MCF 10A (cell line): ENCODE results near the gene DLX5. TPM values are rescaled to one million over a fixed set of nuclear protein-coding genes. Genes with fewer than 3 reads are reported as not detected.

Experiments
- BruUV-seq: library from RNA; stranded (reverse); fragments of 400-500 nt; replicated peaks from 2 replicates; lab custom pipeline; 2021; lab: Mats Ljungman, UMichigan
- CTCF ChIA-PET: fragments of 300-600 bp; sonication (Branson Sonifier 250); formaldehyde crosslinking; extraction: SDS; loops from one replicate; lab custom pipeline; 2021; ENCODE audit warnings: antibody characterized with exemption, inconsistent platforms; lab: Yijun Ruan, JAX
- POLR2A ChIA-PET: fragments of 300-600, 350-650 bp; sonication (Branson Sonifier 250); formaldehyde crosslinking; extraction: SDS; loops from one replicate; lab custom pipeline; 2020; ENCODE audit warnings: antibody characterized with exemption, inconsistent platforms; lab: Yijun Ruan, JAX
- DNase-seq: peaks from one replicate; pipeline ENCODE4 v3.0.0-alpha.2; 2018; ENCODE audit not compliant: unreplicated experiment
- H3K27ac Mint-ChIP-seq: one replicate; pipeline ENCODE4 v1.8.0; 2022; ENCODE audit warnings: mild to moderate bottlenecking, low read depth, mixed read lengths; ENCODE audit not compliant: unreplicated experiment
- H3K27me3 Mint-ChIP-seq: one replicate; pipeline ENCODE4 v1.8.0; 2022; ENCODE audit warnings: mixed read lengths; ENCODE audit not compliant: insufficient read depth, unreplicated experiment
- H3K36me3 Mint-ChIP-seq: one replicate; pipeline ENCODE4 v1.8.0; 2022; ENCODE audit warnings: mild to moderate bottlenecking, moderate library complexity, mixed read lengths; ENCODE audit not compliant: insufficient read depth, unreplicated experiment
- H3K4me1 Mint-ChIP-seq: one replicate; pipeline ENCODE4 v1.8.0; 2022; ENCODE audit warnings: mixed read lengths; ENCODE audit not compliant: insufficient read depth, unreplicated experiment
- H3K4me3 Mint-ChIP-seq: one replicate; pipeline ENCODE4 v1.8.0; 2022; ENCODE audit warnings: mild to moderate bottlenecking, moderate library complexity, mixed read lengths; ENCODE audit not compliant: unreplicated experiment
- H3K9me3 Mint-ChIP-seq: one replicate; pipeline ENCODE4 v1.8.0; 2022; ENCODE audit warnings: mixed read lengths; ENCODE audit not compliant: unreplicated experiment
- intact Hi-C: fragments of 100-400 bp; cut with micrococcal nuclease; formaldehyde crosslinking; loops from 2 replicates; pipeline ENCODE4 v1.14.1; 2022
- total RNA-seq: library from RNA; stranded (reverse); gene quantifications from 2 replicates; pipeline ENCODE4 v1.2.3, GENCODE V29; 2022
- TF ChIP-seq, protein P1 (sequence below): fragments of 200-600 bp; IDR thresholded peaks from one replicate; pipeline ENCODE4 v1.8.0; 2022; ENCODE audit warnings: antibody characterized with exemption, mild to moderate bottlenecking; ENCODE audit not compliant: unreplicated experiment

DLX5 gene
- total RNA-seq, 1 experiment from 2014 or later, result not detected

DNA sequence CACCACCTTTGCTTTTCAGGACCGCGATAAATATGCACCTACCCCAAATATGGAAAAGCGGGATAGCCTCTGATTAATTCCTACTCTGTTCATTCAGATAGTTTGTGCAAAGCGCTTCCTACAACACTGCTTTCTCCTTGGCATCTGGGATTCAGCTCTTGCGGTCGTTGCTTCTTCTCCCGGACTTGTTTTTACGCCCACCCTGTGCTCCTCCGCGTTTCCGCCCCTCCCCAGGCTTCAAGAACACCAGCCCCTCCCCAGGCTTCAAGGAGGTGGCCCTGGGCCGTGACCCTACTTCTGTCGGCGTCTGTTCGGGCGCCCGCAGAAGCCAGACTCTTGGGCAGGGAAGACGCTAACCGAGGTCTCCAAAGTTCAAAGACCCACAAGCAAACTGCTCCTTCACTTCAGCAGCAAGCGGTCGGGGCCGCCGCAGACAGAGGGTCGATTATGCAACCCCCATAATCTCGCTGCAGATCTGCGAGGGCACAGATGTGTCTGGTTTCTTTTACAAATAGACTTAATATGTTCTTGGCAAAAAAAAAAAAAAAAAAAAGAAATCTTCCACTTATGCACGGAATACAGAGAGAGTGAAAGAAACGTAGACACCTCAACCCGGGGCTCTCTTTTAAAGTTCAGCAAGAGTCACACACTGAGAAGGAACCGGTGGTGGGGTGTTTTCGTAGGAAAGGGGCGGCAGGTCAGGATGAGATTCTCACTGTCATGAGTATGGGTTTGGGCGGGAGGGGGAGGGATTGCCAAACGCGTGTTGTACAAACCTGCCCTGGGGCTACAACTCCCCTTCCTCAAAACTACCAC is 1.9 kb downstream of the DLX5 start:
- ChIA-PET POLR2A (no interaction called here), CTCF (no interaction called here)
- intact Hi-C loops, result no loop called here
- TF ChIP-seq, protein P1, sequence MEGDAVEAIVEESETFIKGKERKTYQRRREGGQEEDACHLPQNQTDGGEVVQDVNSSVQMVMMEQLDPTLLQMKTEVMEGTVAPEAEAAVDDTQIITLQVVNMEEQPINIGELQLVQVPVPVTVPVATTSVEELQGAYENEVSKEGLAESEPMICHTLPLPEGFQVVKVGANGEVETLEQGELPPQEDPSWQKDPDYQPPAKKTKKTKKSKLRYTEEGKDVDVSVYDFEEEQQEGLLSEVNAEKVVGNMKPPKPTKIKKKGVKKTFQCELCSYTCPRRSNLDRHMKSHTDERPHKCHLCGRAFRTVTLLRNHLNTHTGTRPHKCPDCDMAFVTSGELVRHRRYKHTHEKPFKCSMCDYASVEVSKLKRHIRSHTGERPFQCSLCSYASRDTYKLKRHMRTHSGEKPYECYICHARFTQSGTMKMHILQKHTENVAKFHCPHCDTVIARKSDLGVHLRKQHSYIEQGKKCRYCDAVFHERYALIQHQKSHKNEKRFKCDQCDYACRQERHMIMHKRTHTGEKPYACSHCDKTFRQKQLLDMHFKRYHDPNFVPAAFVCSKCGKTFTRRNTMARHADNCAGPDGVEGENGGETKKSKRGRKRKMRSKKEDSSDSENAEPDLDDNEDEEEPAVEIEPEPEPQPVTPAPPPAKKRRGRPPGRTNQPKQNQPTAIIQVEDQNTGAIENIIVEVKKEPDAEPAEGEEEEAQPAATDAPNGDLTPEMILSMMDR, result no peak
- Mint-ChIP-seq H3K27ac (no peak overlapping the region), H3K4me1 (peaks cover 6% of the 10 kb centered on the region), H3K36me3 (no peaks in the 10 kb centered on the region), H3K9me3 (no peaks in the 10 kb centered on the region), H3K27me3 (peaks cover 80% of the 10 kb centered on the region), H3K4me3 (no peak overlapping the region)
- BruUV-seq, result no TSS peak
- DNase-seq, result no peak

DNA sequence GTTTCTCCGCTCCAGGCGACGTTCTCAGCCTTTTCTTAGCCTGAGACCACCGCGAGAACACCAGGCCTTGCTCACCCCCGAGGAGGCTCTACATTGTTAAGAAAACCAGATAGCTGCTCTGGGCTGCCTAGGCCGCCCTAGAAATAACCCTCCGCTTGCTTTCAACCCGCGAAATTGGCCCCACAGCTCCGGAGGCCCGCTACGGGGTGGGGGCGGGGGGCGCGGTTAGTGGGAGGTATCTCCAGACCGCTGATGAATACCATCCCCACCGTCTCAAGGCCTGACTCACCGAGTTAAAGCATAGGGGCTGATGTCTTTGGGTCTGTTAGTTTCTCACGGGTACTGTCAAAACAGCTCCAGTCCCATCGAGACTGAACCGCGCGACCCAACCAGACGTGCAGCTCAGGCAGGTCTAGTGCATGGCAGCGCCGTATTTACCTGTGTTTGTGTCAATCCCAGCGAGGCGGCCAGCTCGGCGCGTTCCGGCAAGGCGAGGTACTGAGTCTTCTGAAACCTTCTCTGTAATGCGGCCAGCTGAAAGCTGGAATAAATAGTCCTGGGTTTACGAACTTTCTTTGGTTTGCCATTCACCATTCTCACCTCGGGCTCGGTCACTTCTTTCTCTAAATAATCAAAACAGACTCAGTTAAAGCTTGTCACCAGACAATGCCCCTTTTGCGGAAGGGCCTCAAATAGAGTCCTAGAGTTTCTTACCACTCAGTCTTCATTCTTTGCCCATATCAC is 2.7 kb downstream of the DLX5 start:
- H3K9me3 Mint-ChIP-seq, result no peaks in the 10 kb centered on the region
- TF ChIP-seq, protein P1, result no peak
- H3K4me1 Mint-ChIP-seq, result no peaks in the 10 kb centered on the region
- ChIA-PET POLR2A (interaction anchor here (0.6 kb wide), 1 partner anchor 1314 kb away, joined by 3 read pairs; no protein-coding TSS in a partner anchor), CTCF (interaction anchor here (0.6 kb wide), 1 partner anchor 758 kb away, joined by 3 read pairs; no protein-coding TSS in a partner anchor)
- H3K27me3 Mint-ChIP-seq, result peaks cover 88% of the 10 kb centered on the region
- no peak for DNase-seq
- BruUV-seq, result no TSS peak
- intact Hi-C loops, result no loop called here
- H3K27ac Mint-ChIP-seq, result no peak overlapping the region
- no peak overlapping the region for H3K4me3 Mint-ChIP-seq
- H3K36me3 Mint-ChIP-seq, result no peaks in the 10 kb centered on the region

DNA sequence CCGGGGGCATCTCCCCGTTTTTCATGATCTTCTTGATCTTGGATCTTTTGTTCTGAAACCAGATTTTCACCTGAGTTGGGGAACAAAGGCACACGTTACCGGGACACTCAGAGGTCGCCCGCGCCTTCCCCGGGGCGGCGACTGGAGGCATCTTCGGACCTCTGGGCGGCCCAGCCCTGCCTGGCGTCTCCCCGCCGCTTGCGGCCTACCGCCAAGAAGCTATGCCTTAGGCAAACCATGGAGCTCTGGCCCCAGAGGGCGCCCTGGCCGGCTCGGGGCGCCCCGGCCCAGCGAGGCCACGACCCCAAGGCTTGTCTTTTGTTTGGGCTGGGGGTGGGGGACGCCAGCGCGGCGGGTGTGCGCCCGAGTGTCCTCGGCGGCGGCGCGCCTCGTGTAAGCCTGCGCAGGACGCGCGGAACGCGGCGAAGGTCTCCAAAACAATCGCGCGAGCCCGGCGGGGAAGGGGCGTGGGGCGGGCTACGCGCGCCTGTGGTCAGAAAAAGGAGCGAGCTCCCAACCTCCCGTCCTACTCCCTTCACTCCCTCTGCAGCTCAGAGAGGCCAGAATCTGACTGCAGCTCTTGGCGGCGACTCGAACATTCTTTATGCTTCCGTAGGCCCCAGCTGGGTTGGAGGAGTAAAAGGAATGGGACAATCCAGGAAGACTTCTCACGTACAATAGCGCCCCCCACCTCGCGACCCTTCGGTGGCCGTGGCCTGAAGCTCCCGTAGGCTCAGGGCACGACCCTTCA is 3.5 kb downstream of the DLX5 start:
- TF ChIP-seq, protein P1, result no peak
- DNase-seq, result no peak
- ChIA-PET POLR2A (interaction anchor here (0.6 kb wide), 1 partner anchor 1315 kb away, joined by 3 read pairs; no protein-coding TSS in a partner anchor), CTCF (interaction anchor here (0.6 kb wide), 1 partner anchor 757 kb away, joined by 3 read pairs; no protein-coding TSS in a partner anchor)
- intact Hi-C loops, result no loop called here
- no TSS peak for BruUV-seq
- Mint-ChIP-seq H3K27me3 (peaks cover 92% of the 10 kb centered on the region), H3K27ac (no peak overlapping the region), H3K4me1 (no peaks in the 10 kb centered on the region), H3K4me3 (no peak overlapping the region), H3K9me3 (no peaks in the 10 kb centered on the region), H3K36me3 (no peaks in the 10 kb centered on the region)
